OCI-LY7 (cell line): ENCODE measurements around the gene MRO.

Source experiments
- EZH2phosphoT487 ChIP-seq: fragments of 200-600 bp; sonication (generic); IDR thresholded peaks from 2 replicates; pipeline ENCODE4 v1.6.1; 2018; ENCODE audit warnings: low read depth, borderline replicate concordance, mild to moderate bottlenecking, mixed run types, antibody characterized with exemption, low read length, moderate library complexity, mixed read lengths
- TF ChIP-seq, protein P1 (sequence below): fragments of 200-600 bp; sonication (generic); conservative IDR thresholded peaks from 2 replicates; pipeline ENCODE4 v1.5.1; 2014; ENCODE audit warnings: mild to moderate bottlenecking, antibody characterized with exemption, low read length, moderate library complexity, mixed read lengths

GRCh38 chr18:50844554-50844953, 24.7 kb upstream of the MRO start:
- TF ChIP-seq, protein P1, sequence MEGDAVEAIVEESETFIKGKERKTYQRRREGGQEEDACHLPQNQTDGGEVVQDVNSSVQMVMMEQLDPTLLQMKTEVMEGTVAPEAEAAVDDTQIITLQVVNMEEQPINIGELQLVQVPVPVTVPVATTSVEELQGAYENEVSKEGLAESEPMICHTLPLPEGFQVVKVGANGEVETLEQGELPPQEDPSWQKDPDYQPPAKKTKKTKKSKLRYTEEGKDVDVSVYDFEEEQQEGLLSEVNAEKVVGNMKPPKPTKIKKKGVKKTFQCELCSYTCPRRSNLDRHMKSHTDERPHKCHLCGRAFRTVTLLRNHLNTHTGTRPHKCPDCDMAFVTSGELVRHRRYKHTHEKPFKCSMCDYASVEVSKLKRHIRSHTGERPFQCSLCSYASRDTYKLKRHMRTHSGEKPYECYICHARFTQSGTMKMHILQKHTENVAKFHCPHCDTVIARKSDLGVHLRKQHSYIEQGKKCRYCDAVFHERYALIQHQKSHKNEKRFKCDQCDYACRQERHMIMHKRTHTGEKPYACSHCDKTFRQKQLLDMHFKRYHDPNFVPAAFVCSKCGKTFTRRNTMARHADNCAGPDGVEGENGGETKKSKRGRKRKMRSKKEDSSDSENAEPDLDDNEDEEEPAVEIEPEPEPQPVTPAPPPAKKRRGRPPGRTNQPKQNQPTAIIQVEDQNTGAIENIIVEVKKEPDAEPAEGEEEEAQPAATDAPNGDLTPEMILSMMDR = no peak
- no peak for TF ChIP-seq EZH2phosphoT487
